HepG2 (cell line): ENCODE measurements around the gene TMEM198. TPM values are rescaled to one million over a fixed set of nuclear protein-coding genes. Genes with fewer than 3 reads are reported as not detected.

Experiments used
- ARNTL ChIP-seq: sonication (generic); formaldehyde crosslinking; IDR thresholded peaks from 2 replicates; pipeline ENCODE4 v1.4.0; 2020; ENCODE audit warnings: mild to moderate bottlenecking, missing genetic modification reagents
- CSRNP2 ChIP-seq: sonication (generic); formaldehyde crosslinking; conservative IDR thresholded peaks from 2 replicates; pipeline ENCODE4 v1.8.0; 2022; ENCODE audit warnings: low read depth, missing genetic modification reagents
- DNMT3B ChIP-seq: conservative IDR thresholded peaks from 2 replicates; pipeline ENCODE4 v1.6.1; 2016; ENCODE audit warnings: missing biosample characterization, control low read depth
- FOSL1 ChIP-seq: sonication (generic); formaldehyde crosslinking; IDR thresholded peaks from 2 replicates; pipeline ENCODE4 v1.9.0; 2021; ENCODE audit warnings: missing genetic modification reagents, borderline replicate concordance
- GABPA ChIP-seq, 2 experiments: IDR thresholded peaks; 2 replicates each; pipeline ENCODE4 v1.6.1; 2011 to 2016; ENCODE audit warnings: low read depth in 2 of 2, low read length in 1 of 2, missing biosample characterization in 1 of 2, missing genetic modification characterization in 1 of 2
- IRF2 ChIP-seq: IDR thresholded peaks from 2 replicates; pipeline ENCODE4 v1.6.1; 2018; ENCODE audit warnings: missing genetic modification reagents, missing compliant biosample characterization
- KAT2B ChIP-seq: fragments of 150-350 bp; IDR thresholded peaks from 2 replicates; pipeline ENCODE4 v1.6.1; 2014; ENCODE audit warnings: low read depth, low read length, borderline replicate concordance
- MIER2 ChIP-seq: IDR thresholded peaks from 2 replicates; pipeline ENCODE4 v1.6.1; 2016; ENCODE audit warnings: missing biosample characterization, missing genetic modification reagents
- MYC ChIP-seq: sonication (generic); formaldehyde crosslinking; IDR thresholded peaks from 2 replicates; pipeline ENCODE4 v1.9.0; 2021; ENCODE audit warnings: missing genetic modification reagents, borderline replicate concordance
- NCOA2 ChIP-seq: sonication (generic); formaldehyde crosslinking; IDR thresholded peaks from 2 replicates; pipeline ENCODE4 v1.8.0; 2022; ENCODE audit warnings: inconsistent platforms
- NR3C1 ChIP-seq: sonication (generic); formaldehyde crosslinking; IDR thresholded peaks from 2 replicates; pipeline ENCODE4 v1.4.0; 2020; ENCODE audit warnings: missing genetic modification reagents
- RARG ChIP-seq: sonication (generic); formaldehyde crosslinking; IDR thresholded peaks from 2 replicates; pipeline ENCODE4 v1.4.0; 2020; ENCODE audit warnings: low read depth, mild to moderate bottlenecking, missing genetic modification reagents
- SKI ChIP-seq: fragments of 450-650 bp; IDR thresholded peaks from one replicate; pipeline ENCODE4 v1.6.1; 2018; ENCODE audit warnings: mild to moderate bottlenecking; ENCODE audit not compliant: partially characterized antibody
- ZBTB7A ChIP-seq: sonication (generic); formaldehyde crosslinking; IDR thresholded peaks from 2 replicates; pipeline ENCODE4 v1.8.0; 2022; ENCODE audit warnings: mild to moderate bottlenecking, missing genetic modification reagents
- ZNF251 ChIP-seq: sonication (generic); formaldehyde crosslinking; IDR thresholded peaks from 2 replicates; pipeline ENCODE4 v1.9.0; 2021; ENCODE audit warnings: mild to moderate bottlenecking, missing genetic modification reagents
- ZNF292 ChIP-seq: sonication (generic); formaldehyde crosslinking; IDR thresholded peaks from 2 replicates; pipeline ENCODE4 v1.8.1; 2022; ENCODE audit warnings: mild to moderate bottlenecking, low read depth, missing genetic modification reagents, borderline replicate concordance
- ZNF549 ChIP-seq: sonication (generic); formaldehyde crosslinking; IDR thresholded peaks from 2 replicates; pipeline ENCODE4 v1.5.0; 2020; ENCODE audit warnings: missing genetic modification reagents
- ZNF713 ChIP-seq: sonication (generic); formaldehyde crosslinking; IDR thresholded peaks from 2 replicates; pipeline ENCODE4 v1.4.0; 2020; ENCODE audit warnings: mild to moderate bottlenecking, missing genetic modification reagents
- ZNF747 ChIP-seq: sonication (generic); formaldehyde crosslinking; IDR thresholded peaks from 2 replicates; pipeline ENCODE4 v1.8.1; 2023; ENCODE audit warnings: missing genetic modification reagents, mild to moderate bottlenecking, borderline replicate concordance
- ZNF83 ChIP-seq: sonication (generic); formaldehyde crosslinking; IDR thresholded peaks from 2 replicates; pipeline ENCODE4 v1.4.0; 2020; ENCODE audit warnings: missing genetic modification reagents, mild to moderate bottlenecking, borderline replicate concordance
- ZSCAN12 ChIP-seq: sonication (generic); formaldehyde crosslinking; IDR thresholded peaks from 2 replicates; pipeline ENCODE4 v1.9.0; 2021; ENCODE audit warnings: mild to moderate bottlenecking, missing genetic modification reagents
- polyA plus RNA-seq, 8 experiments: library from polyadenylated mRNA; depleted of rRNA in 3 of 8; stranded (reverse) in 7 of 8; unstranded in 1 of 8; fragments of >200 nt; fragmentation: Illumina TruSeq in 4 of 8; extraction: Trizol in 4 of 8; gene quantifications; 2 replicates each; pipeline versions ENCODE4 v1.2.1 to v1.2.3, GENCODE V29; 2011 to 2016; ENCODE audit warnings: low read depth in 4 of 8, missing spikeins in 1 of 8, mixed read lengths in 1 of 8; ENCODE audit not compliant: insufficient read depth in 1 of 8
- total RNA-seq, 5 experiments: library from RNA; depleted of rRNA; stranded (reverse); fragments of >200 nt; fragmentation: Illumina TruSeq; extraction: Trizol; gene quantifications; 2 replicates each; pipeline ENCODE4 v1.2.3, GENCODE V29; 2016; ENCODE audit warnings: low read depth in 1 of 5
- TF ChIP-seq, protein P1 (sequence below): sonication (generic); formaldehyde crosslinking; IDR thresholded peaks from 2 replicates; pipeline ENCODE4 v1.5.0; 2020; ENCODE audit warnings: missing genetic modification reagents
- TF ChIP-seq, protein P2 (sequence below): sonication (generic); formaldehyde crosslinking; IDR thresholded peaks from 2 replicates; pipeline ENCODE4 v1.4.0; 2020; ENCODE audit warnings: low read depth, missing genetic modification reagents
- TF ChIP-seq, protein P3 (sequence below): sonication (generic); formaldehyde crosslinking; IDR thresholded peaks from 2 replicates; pipeline ENCODE4 v1.5.0; 2020; ENCODE audit warnings: missing genetic modification reagents

The TMEM198 gene
- total and polyA plus RNA-seq, 2 of the 13 experiments (the other 11 are each of a cell fraction or from before 2014, with no cell fraction given), result 17.3 to 23.5 TPM

DNA sequence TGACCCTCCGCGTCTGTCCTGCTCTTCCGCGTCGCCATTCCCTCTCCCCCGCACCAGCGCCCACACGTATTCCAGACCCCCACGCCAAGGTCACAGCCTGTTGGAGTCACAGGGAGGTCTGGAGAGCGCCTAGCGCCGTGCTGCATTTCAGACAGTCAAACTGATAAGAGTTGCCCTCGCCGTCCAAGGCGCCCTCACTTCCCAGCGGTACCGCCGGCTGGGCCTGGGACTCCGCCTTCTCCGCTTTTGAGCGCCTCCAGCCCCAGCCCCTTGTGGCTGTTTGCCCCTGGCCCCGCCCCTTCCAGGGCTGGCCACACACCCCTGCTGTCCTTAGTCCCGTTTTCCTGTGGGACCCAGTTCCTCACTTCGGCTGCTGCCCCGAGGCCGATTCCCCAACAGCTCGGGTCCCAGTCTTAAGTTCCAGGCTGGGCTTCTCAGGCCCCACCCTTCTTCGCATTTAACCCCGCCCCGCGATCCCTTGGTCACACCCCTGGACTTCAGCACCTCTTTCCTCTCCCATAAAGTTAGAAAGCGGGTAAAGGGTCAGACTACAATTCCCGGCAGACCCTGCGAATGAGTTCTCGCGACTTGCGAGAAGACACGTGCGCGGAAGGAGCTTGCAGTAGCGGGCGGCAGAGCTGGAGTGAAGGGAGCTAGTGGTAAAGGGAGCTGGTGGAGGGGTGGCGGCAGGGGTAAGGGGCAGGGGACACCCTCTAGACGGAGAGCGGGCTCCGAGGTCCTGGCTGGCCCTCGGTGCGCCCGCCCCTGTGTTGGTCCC, 45.4 kb upstream of the TMEM198 start, which contains the start of gene GMPPA (continued):
- TF ChIP-seq, protein P1, sequence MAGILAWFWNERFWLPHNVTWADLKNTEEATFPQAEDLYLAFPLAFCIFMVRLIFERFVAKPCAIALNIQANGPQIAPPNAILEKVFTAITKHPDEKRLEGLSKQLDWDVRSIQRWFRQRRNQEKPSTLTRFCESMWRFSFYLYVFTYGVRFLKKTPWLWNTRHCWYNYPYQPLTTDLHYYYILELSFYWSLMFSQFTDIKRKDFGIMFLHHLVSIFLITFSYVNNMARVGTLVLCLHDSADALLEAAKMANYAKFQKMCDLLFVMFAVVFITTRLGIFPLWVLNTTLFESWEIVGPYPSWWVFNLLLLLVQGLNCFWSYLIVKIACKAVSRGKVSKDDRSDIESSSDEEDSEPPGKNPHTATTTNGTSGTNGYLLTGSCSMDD (CRISPR knock-in tag), result no peak
- TF ChIP-seq ARNTL (CRISPR knock-in tag) (peak; percentile 79), SKI (no peak), ZNF251 (CRISPR knock-in tag) (no peak; the same call in 1 of the 2 replicates), DNMT3B (CRISPR knock-in tag) (no peak; the same call in 1 of the 2 replicates), FOSL1 (CRISPR knock-in tag) (no peak), ZNF747 (CRISPR knock-in tag) (no peak), GABPA (IDR thresholded peaks at IDR 0.05; ENCODE audit: low read depth, low read length) (no peak), GABPA (CRISPR knock-in tag; IDR thresholded peaks at IDR 0.05; ENCODE audit: low read depth) (peak; percentile 81), NCOA2 (no peak), ZBTB7A (peak; percentile 59; the same call in 1 of the 2 replicates), RARG (CRISPR knock-in tag) (no peak), ZNF83 (CRISPR knock-in tag) (no peak), KAT2B (no peak), ZSCAN12 (CRISPR knock-in tag) (peak; percentile 74; the same call in 1 of the 2 replicates), ZNF713 (CRISPR knock-in tag) (no peak), CSRNP2 (no peak), ZNF549 (CRISPR knock-in tag) (no peak; the same call in 1 of the 2 replicates), MYC (CRISPR knock-in tag) (peak; percentile 71; the same call in 1 of the 2 replicates), NR3C1 (CRISPR knock-in tag) (no peak), MIER2 (peak; percentile 11; the same call in 1 of the 2 replicates), ZNF292 (no peak), IRF2 (CRISPR knock-in tag) (peak; percentile 86)
- TF ChIP-seq, protein P2, sequence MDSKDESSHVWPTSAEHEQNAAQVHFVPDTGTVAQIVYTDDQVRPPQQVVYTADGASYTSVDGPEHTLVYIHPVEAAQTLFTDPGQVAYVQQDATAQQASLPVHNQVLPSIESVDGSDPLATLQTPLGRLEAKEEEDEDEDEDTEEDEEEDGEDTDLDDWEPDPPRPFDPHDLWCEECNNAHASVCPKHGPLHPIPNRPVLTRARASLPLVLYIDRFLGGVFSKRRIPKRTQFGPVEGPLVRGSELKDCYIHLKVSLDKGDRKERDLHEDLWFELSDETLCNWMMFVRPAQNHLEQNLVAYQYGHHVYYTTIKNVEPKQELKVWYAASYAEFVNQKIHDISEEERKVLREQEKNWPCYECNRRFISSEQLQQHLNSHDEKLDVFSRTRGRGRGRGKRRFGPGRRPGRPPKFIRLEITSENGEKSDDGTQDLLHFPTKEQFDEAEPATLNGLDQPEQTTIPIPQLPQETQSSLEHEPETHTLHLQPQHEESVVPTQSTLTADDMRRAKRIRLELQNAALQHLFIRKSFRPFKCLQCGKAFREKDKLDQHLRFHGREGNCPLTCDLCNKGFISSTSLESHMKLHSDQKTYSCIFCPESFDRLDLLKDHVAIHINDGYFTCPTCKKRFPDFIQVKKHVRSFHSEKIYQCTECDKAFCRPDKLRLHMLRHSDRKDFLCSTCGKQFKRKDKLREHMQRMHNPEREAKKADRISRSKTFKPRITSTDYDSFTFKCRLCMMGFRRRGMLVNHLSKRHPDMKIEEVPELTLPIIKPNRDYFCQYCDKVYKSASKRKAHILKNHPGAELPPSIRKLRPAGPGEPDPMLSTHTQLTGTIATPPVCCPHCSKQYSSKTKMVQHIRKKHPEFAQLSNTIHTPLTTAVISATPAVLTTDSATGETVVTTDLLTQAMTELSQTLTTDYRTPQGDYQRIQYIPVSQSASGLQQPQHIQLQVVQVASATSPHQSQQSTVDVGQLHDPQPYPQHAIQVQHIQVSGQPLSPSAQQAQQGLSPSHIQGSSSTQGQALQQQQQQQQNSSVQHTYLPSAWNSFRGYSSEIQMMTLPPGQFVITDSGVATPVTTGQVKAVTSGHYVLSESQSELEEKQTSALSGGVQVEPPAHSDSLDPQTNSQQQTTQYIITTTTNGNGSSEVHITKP (CRISPR knock-in tag), result peak; percentile 80
- TF ChIP-seq, protein P3, sequence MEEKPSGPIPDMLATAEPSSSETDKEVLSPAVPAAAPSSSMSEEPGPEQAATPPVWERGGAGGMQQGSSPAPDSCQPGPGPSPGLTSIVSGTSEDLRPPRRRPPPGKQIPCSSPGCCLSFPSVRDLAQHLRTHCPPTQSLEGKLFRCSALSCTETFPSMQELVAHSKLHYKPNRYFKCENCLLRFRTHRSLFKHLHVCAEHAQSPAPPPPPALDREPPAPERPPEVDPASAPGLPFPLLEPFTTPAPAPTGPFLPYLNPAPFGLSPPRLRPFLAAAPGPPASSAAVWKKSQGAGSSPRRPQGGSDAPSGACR, result no peak; the same call in 1 of the 2 replicates
